HG02642 (cell line): ENCODE results near the gene PDE4D.

Experiments used
- ATAC-seq: cut with Tn5 transposase; IDR thresholded peaks from one replicate; pipeline ENCODE4 v1.9.1; 2021; ENCODE audit warnings: mild to moderate bottlenecking; ENCODE audit not compliant: unreplicated experiment, poor library complexity

Gene PDE4D

DNA sequence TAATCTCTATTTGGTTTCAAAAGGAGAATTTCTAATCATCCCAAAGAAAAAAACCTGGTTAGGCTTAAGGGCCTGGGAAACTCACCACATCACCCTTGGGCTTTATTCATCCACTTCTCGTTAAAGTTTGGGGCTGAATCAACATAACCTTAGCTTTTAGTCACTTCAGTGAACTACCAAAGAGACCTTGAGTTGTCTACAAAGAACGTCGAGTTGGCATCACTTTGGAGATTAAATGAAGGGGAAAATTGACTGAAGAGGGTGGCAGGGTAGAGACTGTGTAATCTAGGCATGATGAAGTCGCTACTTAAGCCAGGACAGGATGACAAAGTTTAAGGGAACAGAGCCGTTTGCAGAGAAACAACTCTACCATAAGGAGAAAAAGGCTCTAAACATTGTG lies 969.2 kb downstream of the PDE4D start:
- ATAC-seq, result no peak

DNA sequence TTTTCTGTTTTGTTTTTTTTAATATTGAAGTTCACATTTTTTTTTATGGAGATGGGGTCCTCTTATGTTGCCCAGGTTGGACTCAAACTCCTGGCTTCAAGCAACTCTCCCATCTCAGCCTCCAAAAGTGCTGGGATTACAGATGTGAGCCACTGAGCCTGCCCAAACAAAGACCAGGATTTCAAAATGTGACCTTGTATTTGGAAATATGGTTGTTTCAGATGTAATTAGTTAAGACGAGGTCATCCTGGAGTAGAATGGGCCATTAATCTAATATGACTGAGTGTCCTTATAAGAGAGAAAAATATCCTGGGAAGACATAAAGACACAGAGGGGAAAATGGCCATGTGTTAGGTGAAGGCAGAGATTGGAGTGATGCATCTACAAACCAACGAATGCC lies 970.2 kb downstream of the PDE4D start:
- ATAC-seq, result no peak

DNA sequence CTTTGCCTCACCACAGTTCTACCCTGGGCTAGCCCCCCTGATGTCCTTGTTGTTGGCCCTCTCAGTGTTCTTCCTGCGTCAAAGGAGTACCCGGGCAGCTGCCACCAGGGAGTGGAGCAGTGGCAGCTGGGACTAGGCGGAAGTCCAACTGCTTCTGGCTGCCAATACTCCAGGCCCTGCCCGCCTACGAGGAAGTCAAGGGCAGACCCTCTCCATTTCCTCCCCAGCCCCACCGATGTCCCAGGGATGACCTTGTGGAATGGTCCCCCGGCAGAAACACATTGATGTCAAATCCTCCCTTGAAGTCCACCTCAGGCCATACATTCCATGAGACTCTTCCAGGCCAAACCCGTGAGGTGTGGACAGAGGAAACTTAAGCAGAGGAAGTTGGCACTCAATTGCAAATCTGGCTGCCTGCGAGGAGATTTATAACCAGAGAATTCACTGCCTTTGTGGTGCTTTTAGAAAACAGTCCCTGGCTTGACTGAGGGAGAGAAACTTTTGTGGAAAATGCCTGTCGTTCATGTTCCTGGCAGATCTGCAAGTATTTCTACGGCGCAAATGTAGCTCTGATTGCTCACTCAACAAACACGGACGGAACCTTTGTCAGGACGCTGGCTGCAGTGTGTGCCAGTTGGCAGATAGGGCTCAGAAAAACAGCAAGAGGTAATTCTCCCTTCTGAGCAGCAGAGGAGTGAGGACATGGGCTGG lies 970.9 kb downstream of the PDE4D start:
- ATAC-seq, result no peak

DNA sequence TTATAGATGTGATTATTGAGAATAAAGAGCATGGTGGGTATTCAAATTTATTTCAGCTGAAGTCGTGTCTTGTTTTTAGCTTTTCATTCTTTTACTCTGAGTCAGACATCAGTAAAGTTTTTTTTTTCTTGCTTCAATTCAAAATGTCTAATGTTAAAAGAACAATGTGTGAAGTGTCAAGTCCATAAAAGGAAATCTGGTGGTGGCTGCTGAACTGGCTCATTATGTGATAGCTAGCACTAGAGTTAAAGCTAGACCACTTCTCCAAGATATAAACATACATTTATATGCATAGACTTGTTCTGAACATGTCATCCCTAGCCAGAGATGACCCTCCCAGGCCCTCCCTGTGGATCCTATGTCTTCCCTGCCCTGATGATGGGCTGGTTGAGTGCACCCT lies 972.4 kb downstream of the PDE4D start:
- no peak for ATAC-seq

DNA sequence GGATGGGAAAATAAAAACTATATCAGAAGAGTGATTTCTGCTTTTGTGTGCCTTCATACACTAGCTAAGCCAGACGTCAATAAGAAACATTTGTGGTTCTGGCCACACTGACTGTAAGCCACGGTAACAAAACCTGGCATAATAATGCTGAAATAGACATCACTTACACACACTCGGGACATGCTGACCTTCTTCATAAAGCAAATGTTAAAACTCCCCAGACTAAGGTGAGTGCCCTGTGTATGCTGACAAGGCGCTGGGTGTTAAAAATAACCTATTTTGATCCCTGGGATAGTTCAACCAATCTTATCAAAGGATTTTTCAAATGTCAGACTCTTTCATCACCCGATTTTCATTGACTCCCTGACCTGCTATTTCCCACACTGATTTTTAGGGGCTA lies 973.7 kb downstream of the PDE4D start:
- ATAC-seq, result no peak
